ENCODE measurements around the gene GNB1.
"Not testable (repeated sequence)": the region's sequence is repeated elsewhere in the genome, so short reads cannot be mapped to it uniquely, and the experiment has no call there.

GNB1 gene

DNA sequence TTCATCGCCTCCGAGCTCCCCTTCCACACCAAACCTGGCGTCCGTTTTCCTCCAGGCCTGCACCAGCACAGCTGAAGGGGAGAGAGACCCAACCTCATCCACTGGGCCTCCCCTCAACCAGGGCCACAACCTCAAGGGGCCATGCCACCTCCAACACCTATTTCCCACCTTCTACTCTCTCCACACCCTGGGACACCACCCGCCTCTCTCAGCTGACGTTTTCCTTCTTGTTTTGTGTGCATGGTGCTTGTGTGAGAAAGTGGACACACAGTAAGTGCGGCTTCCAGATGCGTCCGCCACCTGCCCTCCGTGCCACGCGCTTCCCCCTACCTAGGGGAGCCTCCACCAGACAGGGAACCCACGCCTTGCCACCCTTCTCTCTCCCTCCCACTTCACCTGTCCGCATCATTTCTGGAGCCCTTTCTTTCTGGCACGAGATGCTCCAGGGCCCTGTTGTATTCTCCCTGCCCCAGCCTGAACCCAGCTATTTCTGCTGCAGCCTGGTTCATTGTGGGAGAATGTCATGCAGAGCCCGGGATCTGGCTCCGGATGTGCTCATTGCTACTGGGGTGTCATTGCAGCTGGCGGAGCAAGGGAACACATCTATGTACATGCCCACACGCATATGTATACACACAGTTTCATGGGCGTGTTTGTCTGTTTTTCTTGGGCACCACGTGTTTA is 1.3 kb upstream of the GNB1 start:
- DNase-seq (ENCODE audit: extremely low read depth, low read depth): no peak
- TF ChIP-seq, protein P1, sequence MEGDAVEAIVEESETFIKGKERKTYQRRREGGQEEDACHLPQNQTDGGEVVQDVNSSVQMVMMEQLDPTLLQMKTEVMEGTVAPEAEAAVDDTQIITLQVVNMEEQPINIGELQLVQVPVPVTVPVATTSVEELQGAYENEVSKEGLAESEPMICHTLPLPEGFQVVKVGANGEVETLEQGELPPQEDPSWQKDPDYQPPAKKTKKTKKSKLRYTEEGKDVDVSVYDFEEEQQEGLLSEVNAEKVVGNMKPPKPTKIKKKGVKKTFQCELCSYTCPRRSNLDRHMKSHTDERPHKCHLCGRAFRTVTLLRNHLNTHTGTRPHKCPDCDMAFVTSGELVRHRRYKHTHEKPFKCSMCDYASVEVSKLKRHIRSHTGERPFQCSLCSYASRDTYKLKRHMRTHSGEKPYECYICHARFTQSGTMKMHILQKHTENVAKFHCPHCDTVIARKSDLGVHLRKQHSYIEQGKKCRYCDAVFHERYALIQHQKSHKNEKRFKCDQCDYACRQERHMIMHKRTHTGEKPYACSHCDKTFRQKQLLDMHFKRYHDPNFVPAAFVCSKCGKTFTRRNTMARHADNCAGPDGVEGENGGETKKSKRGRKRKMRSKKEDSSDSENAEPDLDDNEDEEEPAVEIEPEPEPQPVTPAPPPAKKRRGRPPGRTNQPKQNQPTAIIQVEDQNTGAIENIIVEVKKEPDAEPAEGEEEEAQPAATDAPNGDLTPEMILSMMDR (IDR thresholded peaks at IDR 0.05; ENCODE audit: low read depth, low read length): no peak

DNA sequence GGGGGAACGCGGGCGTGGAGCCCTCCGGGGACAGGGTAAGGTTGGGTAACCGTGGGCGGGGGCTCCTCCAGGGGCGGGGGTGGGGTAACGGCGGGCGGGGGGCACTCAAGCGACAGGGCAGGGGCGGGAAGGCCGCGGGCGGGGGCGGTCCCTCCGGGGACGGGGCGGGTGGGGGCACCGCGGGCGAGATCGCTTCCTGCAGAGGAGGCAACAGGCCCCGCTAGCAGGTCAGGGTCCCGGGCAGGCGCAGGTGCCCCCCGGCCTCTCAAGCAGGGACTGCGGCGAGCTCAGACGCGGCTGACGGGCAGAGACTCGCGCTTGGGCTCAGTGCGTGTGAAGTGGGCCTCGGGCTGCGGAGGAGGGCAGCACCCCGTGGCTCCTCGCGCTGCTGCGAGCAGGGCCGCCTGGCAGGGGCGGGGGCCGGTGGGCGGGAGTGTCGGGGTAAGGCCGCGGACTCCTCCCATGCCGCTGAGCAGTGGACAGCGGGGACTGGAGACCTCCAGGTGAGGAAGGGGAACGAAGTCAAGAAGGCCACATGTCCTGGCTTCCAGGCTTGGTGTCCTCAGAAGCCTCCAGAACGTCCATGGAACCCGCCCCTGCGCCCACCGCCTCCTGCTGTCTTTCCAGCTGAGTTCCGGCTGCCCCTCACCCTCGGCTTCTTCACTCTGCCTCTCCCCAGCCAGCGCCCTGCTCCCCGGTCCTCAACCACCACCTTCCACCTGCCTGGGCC is 627 bp upstream of the GNB1 start:
- no peak for DNase-seq (ENCODE audit: extremely low read depth, low read depth)
- TF ChIP-seq, protein P1 (IDR thresholded peaks at IDR 0.05; ENCODE audit: low read depth, low read length): no peak

DNA sequence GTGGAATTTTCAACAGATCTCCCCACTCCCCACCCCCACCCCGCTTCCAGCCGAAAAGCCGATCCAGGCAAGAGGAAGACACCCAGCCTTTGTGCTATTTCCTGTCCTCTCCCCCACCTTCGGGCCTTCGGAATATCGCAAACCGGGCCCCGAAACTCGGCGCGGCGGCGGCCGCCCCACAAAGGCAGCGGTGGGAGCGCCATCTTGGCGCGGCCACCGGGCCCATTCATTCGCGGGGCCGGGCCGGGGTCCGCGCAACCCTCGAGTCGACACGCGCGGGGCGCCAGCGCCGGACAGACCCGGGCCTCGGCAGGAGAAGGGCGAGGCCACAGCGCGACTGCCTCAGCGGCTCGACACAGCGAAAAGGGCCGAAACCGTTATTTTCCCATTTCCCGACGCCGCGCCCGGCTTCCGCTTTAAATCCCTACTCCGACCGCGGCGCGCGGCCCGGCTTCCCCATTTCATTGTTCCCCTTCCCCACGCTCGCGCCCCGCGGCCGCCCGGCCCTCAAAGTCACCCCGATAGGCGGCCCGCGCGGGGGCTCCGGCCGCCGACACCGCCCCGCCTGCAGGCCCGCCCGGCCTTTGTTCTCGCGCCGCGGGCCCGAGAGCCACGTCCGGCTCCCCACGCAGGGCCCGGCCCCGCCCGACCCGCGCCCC is 911 bp downstream of the GNB1 start:
- TF ChIP-seq, protein P1 (IDR thresholded peaks at IDR 0.05; ENCODE audit: low read depth, low read length): no peak
- no peak for DNase-seq (ENCODE audit: extremely low read depth, low read depth)

DNA sequence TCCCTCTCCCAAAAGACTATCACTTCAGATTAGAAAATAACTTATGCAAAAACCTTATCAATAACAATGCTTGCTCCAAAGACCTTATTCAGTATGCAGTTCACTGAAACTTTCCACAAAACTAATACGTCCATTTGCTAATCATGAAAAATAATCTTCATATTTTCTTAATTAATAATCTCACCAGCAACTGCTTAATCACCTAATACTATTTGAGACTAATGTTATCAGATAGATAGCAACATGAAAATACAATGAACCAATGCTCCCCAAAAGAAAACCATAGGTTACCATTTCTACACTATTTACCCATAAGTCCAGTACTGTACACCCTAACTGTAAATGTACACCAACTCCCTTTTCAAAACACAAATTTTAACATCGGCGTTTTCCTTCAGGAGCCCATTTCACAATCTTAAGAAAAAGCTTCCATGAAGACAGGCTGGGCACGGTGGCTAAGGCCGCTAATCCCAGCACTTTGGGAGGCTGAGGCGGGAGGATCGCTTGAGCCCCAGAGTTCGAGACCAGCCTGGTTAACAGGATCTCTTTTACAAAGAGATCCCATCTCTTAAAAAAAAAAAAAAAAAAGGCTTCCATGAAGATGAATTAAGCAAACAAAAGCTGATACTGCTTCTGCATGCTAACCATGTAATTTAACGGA is 1.7 kb downstream of the GNB1 start:
- DNase-seq (ENCODE audit: extremely low read depth, low read depth): no peak
- TF ChIP-seq, protein P1 (IDR thresholded peaks at IDR 0.05; ENCODE audit: low read depth, low read length): no peak

DNA sequence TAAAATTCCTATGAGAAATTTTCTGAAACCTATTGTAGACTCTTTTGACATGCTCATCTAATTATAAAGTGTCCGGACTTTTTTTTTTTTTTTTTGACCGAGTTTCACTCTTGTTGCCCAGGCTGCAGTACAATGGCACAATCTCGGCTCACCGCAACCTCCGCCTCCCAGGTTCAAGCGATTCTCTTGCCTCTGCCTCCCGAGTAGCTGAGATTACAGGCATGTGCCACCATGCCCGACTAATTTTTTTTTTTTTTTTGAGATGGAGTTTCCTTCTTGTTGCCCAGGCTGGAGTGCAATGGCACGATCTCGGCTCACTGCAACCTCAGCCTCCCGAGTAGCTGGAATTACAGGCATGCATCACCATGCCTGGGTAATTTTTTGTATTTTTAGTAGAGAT is 7.0 kb downstream of the GNB1 start:
- DNase-seq (ENCODE audit: extremely low read depth, low read depth): not testable (repeated sequence)

DNA sequence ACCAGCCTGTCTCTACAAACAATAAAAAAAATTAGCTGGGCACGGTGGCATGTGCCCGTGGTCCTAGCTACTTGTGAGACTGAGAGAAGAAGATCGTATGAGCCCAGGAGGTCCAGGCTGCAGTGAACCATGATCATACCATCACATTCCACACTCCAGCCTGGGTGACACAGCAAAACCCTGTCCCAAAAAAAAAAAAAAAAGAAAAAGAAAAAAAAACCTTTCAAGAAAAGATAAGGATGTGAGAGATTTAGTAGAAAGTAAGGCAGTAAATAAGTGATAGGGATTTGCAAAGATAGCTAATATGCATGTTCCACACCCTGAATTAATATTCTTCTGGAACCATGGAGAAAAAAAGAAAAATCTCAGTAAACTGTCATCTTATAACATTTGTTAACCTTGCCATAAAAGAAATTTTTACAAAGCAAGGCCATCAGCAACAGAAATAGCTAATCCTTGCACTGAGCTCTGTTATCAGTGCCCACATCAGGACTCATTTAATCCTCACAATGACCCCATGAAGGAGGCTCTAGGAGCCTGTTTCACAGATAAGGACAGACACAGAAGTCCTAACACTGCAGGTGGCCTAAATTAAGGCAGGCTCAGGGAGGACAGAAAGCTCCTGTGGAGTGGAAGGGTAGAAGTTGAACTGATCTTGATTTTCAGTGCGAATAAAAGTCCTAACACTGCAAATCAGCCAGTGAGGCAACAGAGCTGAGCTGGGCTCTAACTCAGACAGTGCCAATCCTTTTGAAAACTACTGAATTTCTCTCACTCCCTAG is 7.6 kb downstream of the GNB1 start:
- TF ChIP-seq, protein P1 (IDR thresholded peaks at IDR 0.05; ENCODE audit: low read depth, low read length): no peak
- no peak for DNase-seq (ENCODE audit: extremely low read depth, low read depth)

DNA sequence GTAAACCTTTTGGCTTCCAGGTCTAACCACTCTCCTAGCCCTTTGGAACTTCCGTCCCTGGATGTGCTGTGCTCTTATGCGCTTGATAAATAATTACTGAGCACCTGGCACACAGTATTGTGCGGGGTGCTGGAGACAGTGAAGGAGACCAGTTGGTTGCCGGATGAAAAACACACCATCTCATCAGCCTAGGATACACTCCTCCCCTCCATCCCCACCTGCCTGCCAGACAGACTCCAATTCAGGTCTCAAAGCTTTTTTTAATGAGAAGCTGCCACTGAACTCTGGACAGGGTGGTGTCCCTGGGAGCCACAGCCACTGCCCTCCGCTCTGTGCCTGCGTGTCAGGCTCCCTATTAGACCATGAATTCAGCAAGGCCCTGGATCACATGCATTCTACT is 9.2 kb downstream of the GNB1 start:
- DNase-seq (ENCODE audit: extremely low read depth, low read depth): no peak
- TF ChIP-seq, protein P1 (IDR thresholded peaks at IDR 0.05; ENCODE audit: low read depth, low read length): no peak
